ENCODE measurements around the gene GTF3A. TPM values are rescaled to one million over a fixed set of nuclear protein-coding genes. Genes with fewer than 3 reads are reported as not detected.

GTF3A gene
- total RNA-seq, 4 donors from 2014 or later, result 43.1 to 195 (median 60.0) TPM

DNA sequence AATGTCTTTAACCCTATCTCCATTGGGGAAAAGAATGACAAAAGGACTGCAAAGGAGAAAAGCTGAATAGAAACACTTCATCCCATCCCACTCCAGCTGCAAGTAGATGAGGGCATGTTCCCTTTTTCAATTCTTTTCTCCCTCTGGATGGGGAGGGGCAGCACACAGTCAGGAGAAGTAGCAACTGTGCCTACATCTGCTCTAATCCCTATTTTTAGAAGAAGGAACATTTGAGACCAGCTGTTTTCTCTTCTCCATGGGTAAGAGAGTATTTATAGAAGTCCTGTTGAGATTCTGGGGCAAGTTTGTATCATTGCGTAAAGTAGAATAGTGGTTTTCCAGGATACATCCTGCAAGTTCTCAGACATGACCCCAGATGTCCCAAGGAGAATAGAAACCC, 9.3 kb upstream of the GTF3A start:
- DNase-seq, result no peak
- H3K36me3 ChIP-seq, result no peaks in the 10 kb centered on the region
- H3K27me3 ChIP-seq, result peaks cover 15% of the 10 kb centered on the region
- in situ Hi-C loops (cut with MboI; ENCODE audit: low pct_ligation_motif_present in 1 of 4, low pct_unique_long_range_greater_than_20kb in 1 of 4, low sequenced_read_pairs in 3 of 4) (no loop called here), intact Hi-C loops (cut with DNase I; ENCODE audit: low total_unique reads) (no loop called here)
- TF ChIP-seq EP300 (IDR thresholded peaks at IDR 0.05; ENCODE audit: low read depth) (no peak), POLR2A (IDR thresholded peaks at IDR 0.05) (no peak), POLR2AphosphoS5 (IDR thresholded peaks at IDR 0.05) (no peak)
- no peaks in the 10 kb centered on the region for H3K9me3 ChIP-seq
- H3K27ac ChIP-seq, result no peak overlapping the region
- no peaks in the 10 kb centered on the region for H3K4me1 ChIP-seq
- 83 to 100% methylated on average over 1 of the region's 1 CpG for WGBS, 2 donors (ENCODE audit: low coverage in 1 of 2)
- H3K4me3 ChIP-seq, result no peak overlapping the region

DNA sequence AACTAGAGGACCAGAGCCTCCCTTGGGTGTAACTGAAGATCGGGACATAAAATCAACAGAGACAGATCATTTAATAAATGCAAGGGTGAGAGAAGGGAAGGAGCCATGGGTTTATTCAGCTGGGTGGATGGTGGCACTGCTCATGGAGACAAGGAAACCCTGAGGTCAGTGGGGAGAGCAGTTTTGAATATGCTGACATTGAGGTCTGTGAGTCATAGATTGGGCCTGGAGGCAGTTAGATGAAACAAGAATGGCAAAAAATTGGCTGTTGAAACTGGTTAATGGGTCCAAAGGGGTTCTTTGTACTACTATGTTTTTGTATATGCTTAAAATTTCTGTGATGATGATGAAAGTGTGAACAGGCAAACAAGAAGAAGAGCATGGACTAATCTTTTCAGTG, 5.1 kb upstream of the GTF3A start:
- in situ Hi-C loops (cut with MboI; ENCODE audit: low pct_ligation_motif_present in 1 of 4, low pct_unique_long_range_greater_than_20kb in 1 of 4, low sequenced_read_pairs in 3 of 4), result no loop called here

DNA sequence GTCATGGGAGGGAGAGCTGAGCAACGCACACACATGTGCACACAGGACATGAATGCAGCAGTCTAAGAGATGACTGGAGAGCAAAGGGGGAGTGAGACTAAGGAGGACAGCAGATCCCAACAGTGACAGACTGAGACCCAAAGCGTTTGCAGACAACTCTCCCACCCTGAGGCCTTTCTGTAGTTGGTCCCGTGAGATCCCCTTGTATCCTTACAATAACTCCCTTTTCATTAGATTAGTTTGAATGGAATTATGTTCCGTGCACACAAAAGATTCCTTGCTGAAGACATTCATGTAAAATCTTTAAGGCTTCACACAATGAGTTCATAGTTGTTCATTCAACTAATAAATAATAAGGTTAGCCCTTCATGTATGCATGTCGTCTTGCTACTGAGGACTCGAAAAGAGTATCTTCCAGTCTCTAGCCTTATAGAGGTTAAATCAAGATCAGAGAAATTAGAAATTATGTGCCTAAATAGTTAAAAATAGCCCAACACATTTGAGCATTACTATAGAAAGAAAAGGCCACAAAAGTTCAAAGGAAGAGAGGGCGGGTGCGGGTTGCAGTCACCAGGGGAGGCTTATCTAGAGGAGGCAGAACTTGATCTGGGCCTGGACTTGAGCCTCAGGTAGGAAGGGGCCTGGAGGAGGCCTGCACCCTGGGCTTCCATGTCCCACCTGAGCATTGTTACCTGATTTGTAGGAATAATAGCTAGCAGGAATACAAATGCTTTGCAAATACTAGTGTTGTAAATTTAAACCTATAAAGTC, 3.1 kb upstream of the GTF3A start:
- Histone ChIP-seq H3K27ac (no peak overlapping the region), H3K36me3 (no peaks in the 10 kb centered on the region), H3K9me3 (no peaks in the 10 kb centered on the region), H3K27me3 (no peaks in the 10 kb centered on the region), H3K4me3 (no peak overlapping the region), H3K4me1 (peaks cover 7 to 21% (median 18%) of the 10 kb centered on the region in 4 donors)
- DNase-seq, result no peak
- TF ChIP-seq POLR2AphosphoS5 (IDR thresholded peaks at IDR 0.05) (no peak), EP300 (IDR thresholded peaks at IDR 0.05; ENCODE audit: low read depth) (no peak), POLR2A (IDR thresholded peaks at IDR 0.05) (no peak)
- TF ChIP-seq, protein P1, sequence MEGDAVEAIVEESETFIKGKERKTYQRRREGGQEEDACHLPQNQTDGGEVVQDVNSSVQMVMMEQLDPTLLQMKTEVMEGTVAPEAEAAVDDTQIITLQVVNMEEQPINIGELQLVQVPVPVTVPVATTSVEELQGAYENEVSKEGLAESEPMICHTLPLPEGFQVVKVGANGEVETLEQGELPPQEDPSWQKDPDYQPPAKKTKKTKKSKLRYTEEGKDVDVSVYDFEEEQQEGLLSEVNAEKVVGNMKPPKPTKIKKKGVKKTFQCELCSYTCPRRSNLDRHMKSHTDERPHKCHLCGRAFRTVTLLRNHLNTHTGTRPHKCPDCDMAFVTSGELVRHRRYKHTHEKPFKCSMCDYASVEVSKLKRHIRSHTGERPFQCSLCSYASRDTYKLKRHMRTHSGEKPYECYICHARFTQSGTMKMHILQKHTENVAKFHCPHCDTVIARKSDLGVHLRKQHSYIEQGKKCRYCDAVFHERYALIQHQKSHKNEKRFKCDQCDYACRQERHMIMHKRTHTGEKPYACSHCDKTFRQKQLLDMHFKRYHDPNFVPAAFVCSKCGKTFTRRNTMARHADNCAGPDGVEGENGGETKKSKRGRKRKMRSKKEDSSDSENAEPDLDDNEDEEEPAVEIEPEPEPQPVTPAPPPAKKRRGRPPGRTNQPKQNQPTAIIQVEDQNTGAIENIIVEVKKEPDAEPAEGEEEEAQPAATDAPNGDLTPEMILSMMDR (IDR thresholded peaks at IDR 0.05), result no peak
- WGBS, 2 donors (ENCODE audit: low coverage in 1 of 2), result 83 to 89% methylated on average over 8 of the region's 8 CpGs
- intact Hi-C loops (cut with DNase I; ENCODE audit: low total_unique reads) (loop anchor here (10.0 kb wide), 1 partner anchor 194 kb away; no protein-coding TSS in a partner anchor), in situ Hi-C loops (cut with MboI; ENCODE audit: low pct_ligation_motif_present in 1 of 4, low pct_unique_long_range_greater_than_20kb in 1 of 4, low sequenced_read_pairs in 3 of 4) (no loop called here)

More for the DNA sequence above, 5.1 kb upstream of the GTF3A start:
- Histone ChIP-seq H3K27ac (no peak overlapping the region), H3K9me3 (no peaks in the 10 kb centered on the region), H3K4me3 (no peak overlapping the region), H3K36me3 (no peaks in the 10 kb centered on the region), H3K27me3 (no peaks in the 10 kb centered on the region), H3K4me1 (peaks cover 0 to 4% (median 2%) of the 10 kb centered on the region in 4 donors)
- DNase-seq, result no peak
- intact Hi-C loops (cut with DNase I; ENCODE audit: low total_unique reads), result no loop called here
- WGBS, 2 donors (ENCODE audit: low coverage in 1 of 2), result 91 to 100% methylated on average over 1 of the region's 1 CpG
- TF ChIP-seq EP300 (IDR thresholded peaks at IDR 0.05; ENCODE audit: low read depth), result no peak
- TF ChIP-seq, protein P1 (IDR thresholded peaks at IDR 0.05), result no peak
- no peak for TF ChIP-seq POLR2A (IDR thresholded peaks at IDR 0.05)
- no peak for TF ChIP-seq POLR2AphosphoS5 (IDR thresholded peaks at IDR 0.05)

DNA sequence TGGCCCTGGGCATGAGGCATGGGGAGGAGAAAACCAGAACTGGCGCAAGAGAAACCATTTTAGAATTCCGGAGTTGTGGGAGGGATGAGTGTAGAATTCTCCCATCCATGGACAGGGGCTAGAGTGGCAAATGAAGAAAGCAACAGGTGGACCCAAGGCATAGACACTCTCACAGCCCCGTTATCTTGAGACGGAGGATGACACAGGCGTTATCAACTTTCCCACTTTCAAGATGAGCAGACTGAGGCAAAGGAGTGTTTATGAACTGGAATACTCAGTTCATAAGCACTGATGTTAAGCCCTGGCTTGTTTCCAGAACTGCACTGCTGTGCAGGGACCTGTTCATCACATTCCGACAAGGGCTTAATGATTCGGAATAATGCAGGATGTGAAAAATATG, 1.1 kb upstream of the GTF3A start:
- no peak overlapping the region for H3K27ac ChIP-seq

More for the DNA sequence above, 1.1 kb upstream of the GTF3A start:
- in situ Hi-C loops (cut with MboI; ENCODE audit: low pct_ligation_motif_present in 1 of 4, low pct_unique_long_range_greater_than_20kb in 1 of 4, low sequenced_read_pairs in 3 of 4) (no loop called here), intact Hi-C loops (cut with DNase I; ENCODE audit: low total_unique reads) (loop anchor here (10.0 kb wide), 1 partner anchor 191 kb away; no protein-coding TSS in a partner anchor)
- Histone ChIP-seq H3K4me3 (no peak overlapping the region), H3K9me3 (no peaks in the 10 kb centered on the region), H3K4me1 (peaks cover 16 to 37% (median 31%) of the 10 kb centered on the region in 4 donors), H3K36me3 (peaks cover 0 to 1% (median 0%) of the 10 kb centered on the region in 4 donors), H3K27me3 (no peaks in the 10 kb centered on the region)
- TF ChIP-seq, protein P1 (IDR thresholded peaks at IDR 0.05), result no peak
- TF ChIP-seq POLR2A (IDR thresholded peaks at IDR 0.05) (no peak), POLR2AphosphoS5 (IDR thresholded peaks at IDR 0.05) (no peak), EP300 (IDR thresholded peaks at IDR 0.05; ENCODE audit: low read depth) (no peak)
- 72 to 79% methylated on average over 6 to 7 of the region's 7 CpGs for WGBS, 2 donors (ENCODE audit: low coverage in 1 of 2)
- DNase-seq, result no peak
